GM23248 (cell line): ENCODE data around the gene DNAH5. TPM values are rescaled to one million over a fixed set of nuclear protein-coding genes. Genes with fewer than 3 reads are reported as not detected.

Experiments
- DNase-seq: peaks from one replicate; pipeline ENCODE4 v3.0.0-alpha.2; 2015
- H2AFZ ChIP-seq: fragments of 200-600 bp; sonication (generic); 2 replicates; pipeline ENCODE4 v1.6.1; 2016; ENCODE audit warnings: antibody characterized with exemption
- H3F3A ChIP-seq: fragments of 200-600 bp; sonication (generic); 2 replicates; pipeline ENCODE4 v1.6.1; 2016; ENCODE audit warnings: mild to moderate bottlenecking, antibody characterized with exemption, mixed run types; ENCODE audit not compliant: insufficient read depth
- H3K27ac ChIP-seq: fragments of 200-600 bp; sonication (generic); 2 replicates; pipeline ENCODE4 v1.5.1; 2016; ENCODE audit warnings: mild to moderate bottlenecking
- H3K27me3 ChIP-seq: fragments of 200-600 bp; sonication (generic); replicated peaks from 2 replicates; pipeline ENCODE4 v1.6.1; 2016; ENCODE audit warnings: mild to moderate bottlenecking; ENCODE audit not compliant: insufficient read depth
- H3K36me3 ChIP-seq: fragments of 200-600 bp; sonication (generic); 2 replicates; pipeline ENCODE4 v1.6.1; 2016; ENCODE audit warnings: low read depth, mild to moderate bottlenecking
- H3K4me1 ChIP-seq: fragments of 200-600 bp; sonication (generic); 2 replicates; pipeline ENCODE4 v1.6.1; 2016; ENCODE audit warnings: mild to moderate bottlenecking; ENCODE audit not compliant: insufficient read depth
- H3K4me2 ChIP-seq: fragments of 200-600 bp; sonication (generic); one replicate; pipeline ENCODE4 v1.6.1; 2016; ENCODE audit warnings: mild to moderate bottlenecking; ENCODE audit not compliant: unreplicated experiment
- H3K4me3 ChIP-seq: fragments of 200-600 bp; sonication (generic); 2 replicates; pipeline ENCODE4 v1.5.1; 2016; ENCODE audit warnings: mild to moderate bottlenecking
- H3K79me2 ChIP-seq: fragments of 200-600 bp; sonication (generic); 2 replicates; pipeline ENCODE4 v1.6.1; 2016; ENCODE audit warnings: mild to moderate bottlenecking; ENCODE audit not compliant: insufficient read depth
- H3K9ac ChIP-seq: fragments of 200-600 bp; sonication (generic); 2 replicates; pipeline ENCODE4 v1.6.1; 2016; ENCODE audit warnings: mild to moderate bottlenecking
- H3K9me2 ChIP-seq: fragments of 200-600 bp; sonication (generic); 2 replicates; pipeline ENCODE4 v1.6.1; 2016; ENCODE audit warnings: mixed run types, mild to moderate bottlenecking, moderate library complexity; ENCODE audit not compliant: insufficient read depth
- H3K9me3 ChIP-seq: fragments of 200-600 bp; sonication (generic); one replicate; pipeline ENCODE4 v1.6.1; 2017; ENCODE audit warnings: low read depth
- H4K20me1 ChIP-seq: fragments of 200-600 bp; sonication (generic); 2 replicates; pipeline ENCODE4 v1.6.0; 2016; ENCODE audit not compliant: insufficient read depth
- EZH2 ChIP-seq: fragments of 200-600 bp; sonication (generic); IDR thresholded peaks from 2 replicates; pipeline ENCODE4 v1.6.1; 2018; ENCODE audit warnings: antibody characterized with exemption, mild to moderate bottlenecking; ENCODE audit not compliant: insufficient read depth, poor library complexity, severe bottlenecking
- EZH2phosphoT487 ChIP-seq: fragments of 200-600 bp; sonication (generic); IDR thresholded peaks from 2 replicates; pipeline ENCODE4 v1.6.1; 2018; ENCODE audit warnings: antibody characterized with exemption, moderate library complexity, mild to moderate bottlenecking, low read depth; ENCODE audit not compliant: insufficient read depth
- WGBS, 2 experiments: methylation state at CpG; one replicate each; pipeline ENCODE4 v1.1.6; 2015 to 2017; ENCODE audit warnings: low lambda C conversion rate in 2 of 2, low coverage in 1 of 2; ENCODE audit errors: missing lambda C conversion rate in 2 of 2; 5-methylcytosine and 5-hydroxymethylcytosine counted together
- in situ Hi-C: fragments of 300-500 bp; cut with MboI; formaldehyde crosslinking; loops from 2 replicates; pipeline ENCODE4 v1.15.0; 2020
- polyA plus RNA-seq: library from polyadenylated mRNA; unstranded; fragments of >200 nt; fragmentation: Nextera tagmentation; extraction: Ambion mirVana; gene quantifications from 2 replicates; pipeline ENCODE4 v1.2.1, GENCODE V29; 2016
- total RNA-seq: library from RNA; depleted of rRNA; stranded (reverse); fragments of >200 nt; shearing (Covaris generic); gene quantifications from 2 replicates; pipeline ENCODE4 v1.2.3, GENCODE V29; 2014

DNAH5 gene
- total and polyA plus RNA-seq, 2 experiments from 2014 or later: 1.4 to 1.5 TPM

- H3K27me3 ChIP-seq: no peaks in the 10 kb centered on the region
- no peak overlapping the region for H3K27ac ChIP-seq
- no peaks in the 10 kb centered on the region for H3K4me1 ChIP-seq
- no peaks in the 10 kb centered on the region for H4K20me1 ChIP-seq
- DNase-seq: no peak
- no peak overlapping the region for H3K4me2 ChIP-seq
- H2AFZ ChIP-seq: no peak overlapping the region
- no peaks in the 10 kb centered on the region for H3K79me2 ChIP-seq
- in situ Hi-C loops: no loop called here
- H3K36me3 ChIP-seq: no peaks in the 10 kb centered on the region
- no peak overlapping the region for H3K4me3 ChIP-seq
- H3F3A ChIP-seq: no peaks in the 10 kb centered on the region
- no peaks in the 10 kb centered on the region for H3K9me3 ChIP-seq
- TF ChIP-seq EZH2 (no peak), EZH2phosphoT487 (no peak)
- 60 to 66% methylated on average over 9 of the region's 9 CpGs for WGBS, 2 experiments
- H3K9me2 ChIP-seq: no peaks in the 10 kb centered on the region
- H3K9ac ChIP-seq: no peak overlapping the region
These were observed 114.0 kb downstream of the DNAH5 start for GRCh38 chr5:13830536-13830935.

- Histone ChIP-seq H3K79me2 (no peaks in the 10 kb centered on the region), H3K36me3 (no peaks in the 10 kb centered on the region), H3K4me1 (no peaks in the 10 kb centered on the region), H2AFZ (no peak overlapping the region), H3K4me3 (no peak overlapping the region), H3K27me3 (no peaks in the 10 kb centered on the region), H3F3A (no peaks in the 10 kb centered on the region), H3K4me2 (no peak overlapping the region), H3K9me2 (no peaks in the 10 kb centered on the region), H4K20me1 (no peaks in the 10 kb centered on the region), H3K9me3 (no peaks in the 10 kb centered on the region), H3K27ac (no peak overlapping the region), H3K9ac (no peak overlapping the region)
- DNase-seq: no peak
- WGBS, 2 experiments: 74 to 79% methylated on average over 2 of the region's 2 CpGs
- no peak for TF ChIP-seq EZH2phosphoT487
- TF ChIP-seq EZH2: no peak
- in situ Hi-C loops: no loop called here
These were observed 123.1 kb downstream of the DNAH5 start for GRCh38 chr5:13821366-13821765.

- in situ Hi-C loops: no loop called here
- no peaks in the 10 kb centered on the region for H3K9me3 ChIP-seq
- DNase-seq: no peak
- H2AFZ ChIP-seq: no peak overlapping the region
- no peak overlapping the region for H3K9ac ChIP-seq
- H3K27ac ChIP-seq: no peak overlapping the region
- no peaks in the 10 kb centered on the region for H3F3A ChIP-seq
- no peak overlapping the region for H3K4me3 ChIP-seq
- no peaks in the 10 kb centered on the region for H3K36me3 ChIP-seq
- H4K20me1 ChIP-seq: no peaks in the 10 kb centered on the region
- H3K79me2 ChIP-seq: no peaks in the 10 kb centered on the region
- H3K9me2 ChIP-seq: no peaks in the 10 kb centered on the region
- no peaks in the 10 kb centered on the region for H3K4me1 ChIP-seq
- no peak overlapping the region for H3K4me2 ChIP-seq
- no peak for TF ChIP-seq EZH2
- no peak for TF ChIP-seq EZH2phosphoT487
- H3K27me3 ChIP-seq: no peaks in the 10 kb centered on the region
- 59 to 63% methylated on average over 2 of the region's 2 CpGs for WGBS, 2 experiments
These were observed 128.4 kb downstream of the DNAH5 start for GRCh38 chr5:13816126-13816525.

GRCh38 chr5:13814301-13814700 lies 130.2 kb downstream of the DNAH5 start:
- H3K9ac ChIP-seq: no peak overlapping the region
- in situ Hi-C loops: no loop called here
- no peak for TF ChIP-seq EZH2
- TF ChIP-seq EZH2phosphoT487: no peak
- no peak overlapping the region for H3K4me3 ChIP-seq
- no peak overlapping the region for H3K4me2 ChIP-seq
- H4K20me1 ChIP-seq: no peaks in the 10 kb centered on the region
- H3K79me2 ChIP-seq: no peaks in the 10 kb centered on the region
- no peak overlapping the region for H3K27ac ChIP-seq
- no peak overlapping the region for H2AFZ ChIP-seq
- H3K9me2 ChIP-seq: no peaks in the 10 kb centered on the region
- no peaks in the 10 kb centered on the region for H3K27me3 ChIP-seq
- H3F3A ChIP-seq: no peaks in the 10 kb centered on the region
- peak; percentile 27 for DNase-seq
- H3K4me1 ChIP-seq: no peaks in the 10 kb centered on the region
- WGBS, 2 experiments: 6 to 8% methylated on average over 1 of the region's 1 CpG
- H3K9me3 ChIP-seq: no peaks in the 10 kb centered on the region
- H3K36me3 ChIP-seq: no peaks in the 10 kb centered on the region

GRCh38 chr5:13809921-13810320 lies 134.6 kb downstream of the DNAH5 start:
- Histone ChIP-seq H3K27me3 (no peaks in the 10 kb centered on the region), H2AFZ (no peak overlapping the region), H3K79me2 (no peaks in the 10 kb centered on the region), H3K9me2 (no peaks in the 10 kb centered on the region), H3K4me3 (no peak overlapping the region), H3F3A (no peaks in the 10 kb centered on the region), H3K36me3 (no peaks in the 10 kb centered on the region), H3K9ac (no peak overlapping the region), H3K27ac (no peak overlapping the region), H3K9me3 (no peaks in the 10 kb centered on the region), H4K20me1 (no peaks in the 10 kb centered on the region), H3K4me1 (no peaks in the 10 kb centered on the region), H3K4me2 (no peak overlapping the region)
- DNase-seq: no peak
- in situ Hi-C loops: no loop called here
- WGBS, 2 experiments: 91 to 93% methylated on average over 30 of the region's 30 CpGs
- TF ChIP-seq EZH2: no peak
- TF ChIP-seq EZH2phosphoT487: no peak
